Upper lobe of left lung (tissue), 6 donors: Measurements from ENCODE around the gene PNN. TPM values are rescaled to one million over a fixed set of nuclear protein-coding genes. Genes with fewer than 3 reads are reported as not detected.
"Not testable (repeated sequence)": the region's sequence is repeated elsewhere in the genome, so short reads cannot be mapped to it uniquely, and the experiment has no call there.

Experiments
- ATAC-seq, 2 donors: fragments of 200-7000 bp; cut with Tn5 transposase; one replicate each; pipeline ENCODE4 v1.9.1; 2022; ENCODE audit warnings: mild to moderate bottlenecking in 2 of 2, moderate library complexity in 2 of 2; ENCODE audit not compliant: low FRiP score in 2 of 2
- DNase-seq, 2 donors: peaks; one replicate each; pipeline ENCODE4 v3.0.0-alpha.2; 2019 to 2020
- H3K27ac ChIP-seq, 4 donors: fragments of 200-600 bp; sonication (generic); one replicate each; pipeline ENCODE4 v1.5.1; 2016 to 2019
- H3K27me3 ChIP-seq, 4 donors: fragments of 200-600 bp; sonication (generic); one replicate each; pipeline ENCODE4 v1.5.1; 2017 to 2019
- H3K36me3 ChIP-seq, 4 donors: fragments of 200-600 bp; sonication (generic); one replicate each; pipeline ENCODE4 v1.5.1; 2016 to 2019
- H3K4me1 ChIP-seq, 4 donors: fragments of 200-600 bp; sonication (generic); one replicate each; pipeline ENCODE4 v1.5.1; 2018 to 2019
- H3K4me3 ChIP-seq, 4 donors: fragments of 200-600 bp; sonication (generic); one replicate each; pipeline ENCODE4 v1.5.1; 2017 to 2019; ENCODE audit warnings: mild to moderate bottlenecking in 2 of 4, moderate library complexity in 1 of 4
- H3K9me3 ChIP-seq, 4 donors: fragments of 200-600 bp; sonication (generic); one replicate each; pipeline ENCODE4 v1.5.1; 2018 to 2019
- CTCF ChIP-seq, 6 experiments: fragments of 450-650 bp in 4 of 6; fragments of 200-600 bp in 2 of 6; sonication (generic) in 2 of 6; IDR thresholded peaks; one replicate each; pipeline ENCODE4 v1.5.1; 2016 to 2019; ENCODE audit warnings: antibody characterized with exemption in 6 of 6
- EP300 ChIP-seq, 4 donors: sonication (generic); formaldehyde crosslinking; IDR thresholded peaks; one replicate each; pipeline ENCODE4 v1.5.1; 2017; ENCODE audit warnings: antibody characterized with exemption in 4 of 4, control low read depth in 2 of 4
- POLR2A ChIP-seq, 4 donors: fragments of 450-650 bp; IDR thresholded peaks; one replicate each; pipeline ENCODE4 v1.5.1; 2016 to 2017; ENCODE audit warnings: antibody characterized with exemption in 4 of 4, mild to moderate bottlenecking in 2 of 4
- POLR2AphosphoS5 ChIP-seq, 2 donors: sonication (generic); formaldehyde crosslinking; IDR thresholded peaks; one replicate each; pipeline ENCODE4 v1.5.1; 2017; ENCODE audit warnings: antibody characterized with exemption in 2 of 2
- WGBS, 2 donors: methylation state at CpG; one replicate each; pipeline ENCODE4 v1.1.5; 2017 to 2018; 5-methylcytosine and 5-hydroxymethylcytosine counted together
- total RNA-seq, 6 donors: library from RNA; depleted of rRNA in 4 of 6; stranded (reverse); fragments of >200 nt in 4 of 6; gene quantifications; one replicate each; pipeline versions ENCODE4 v1.1.0 to v1.2.1, GENCODE V29; 2016 to 2021
- donor health status: DM: no; HTN: no; CAD: no; lungs with moderate emphysema.
- donor health status: DM: no; HTN: yes; CAD: no; lungs with severe emphysema.

PNN gene
- total RNA-seq, 6 donors from 2014 or later = 24.9 to 177 (median 46.7) TPM

DNA sequence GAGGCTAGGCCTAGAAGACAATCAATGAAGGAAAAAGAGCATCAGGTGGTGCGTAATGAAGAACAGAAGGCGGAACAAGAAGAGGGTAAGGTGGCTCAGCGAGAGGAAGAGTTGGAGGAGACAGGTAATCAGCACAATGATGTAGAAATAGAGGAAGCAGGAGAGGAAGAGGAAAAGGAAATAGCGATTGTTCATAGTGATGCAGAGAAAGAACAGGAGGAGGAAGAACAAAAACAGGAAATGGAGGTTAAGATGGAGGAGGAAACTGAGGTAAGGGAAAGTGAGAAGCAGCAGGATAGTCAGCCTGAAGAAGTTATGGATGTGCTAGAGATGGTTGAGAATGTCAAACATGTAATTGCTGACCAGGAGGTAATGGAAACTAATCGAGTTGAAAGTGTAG, 5.5 kb downstream of the PNN start:
- Histone ChIP-seq H3K27ac (no peak overlapping the region), H3K9me3 (no peaks in the 10 kb centered on the region), H3K36me3 (peaks cover 46 to 87% (median 75%) of the 10 kb centered on the region in 4 donors), H3K4me1 (peaks cover 12 to 20% (median 15%) of the 10 kb centered on the region in 4 donors), H3K4me3 (no peak overlapping the region), H3K27me3 (no peaks in the 10 kb centered on the region)
- no peak for ATAC-seq
- no peak for TF ChIP-seq POLR2A (IDR thresholded peaks at IDR 0.05)
- TF ChIP-seq EP300 (IDR thresholded peaks at IDR 0.05) = no peak
- TF ChIP-seq CTCF (IDR thresholded peaks at IDR 0.05) = no peak
- no peak for TF ChIP-seq POLR2AphosphoS5 (IDR thresholded peaks at IDR 0.05)
- no peak for DNase-seq
- 74 to 80% methylated on average over 5 of the region's 5 CpGs for WGBS, 2 donors

DNA sequence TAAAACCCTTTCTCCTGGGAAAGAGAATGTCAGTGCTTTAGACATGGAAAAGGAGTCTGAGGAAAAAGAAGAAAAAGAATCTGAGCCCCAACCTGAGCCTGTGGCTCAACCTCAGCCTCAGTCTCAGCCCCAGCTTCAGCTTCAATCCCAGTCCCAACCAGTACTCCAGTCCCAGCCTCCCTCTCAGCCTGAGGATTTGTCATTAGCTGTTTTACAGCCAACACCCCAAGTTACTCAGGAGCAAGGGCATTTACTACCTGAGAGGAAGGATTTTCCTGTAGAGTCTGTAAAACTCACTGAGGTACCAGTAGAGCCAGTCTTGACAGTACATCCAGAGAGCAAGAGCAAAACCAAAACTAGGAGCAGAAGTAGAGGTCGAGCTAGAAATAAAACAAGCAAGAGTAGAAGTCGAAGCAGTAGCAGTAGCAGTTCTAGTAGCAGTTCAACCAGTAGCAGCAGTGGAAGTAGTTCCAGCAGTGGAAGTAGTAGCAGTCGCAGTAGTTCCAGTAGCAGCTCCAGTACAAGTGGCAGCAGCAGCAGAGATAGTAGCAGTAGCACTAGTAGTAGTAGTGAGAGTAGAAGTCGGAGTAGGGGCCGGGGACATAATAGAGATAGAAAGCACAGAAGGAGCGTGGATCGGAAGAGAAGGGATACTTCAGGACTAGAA, 6.1 kb downstream of the PNN start:
- DNase-seq = no peak
- TF ChIP-seq EP300 (IDR thresholded peaks at IDR 0.05) (no peak), POLR2AphosphoS5 (IDR thresholded peaks at IDR 0.05) (no peak), CTCF (IDR thresholded peaks at IDR 0.05) (no peak), POLR2A (IDR thresholded peaks at IDR 0.05) (no peak)
- peaks cover 9 to 16% (median 11%) of the 10 kb centered on the region in 4 donors for H3K4me1 ChIP-seq
- H3K9me3 ChIP-seq = no peaks in the 10 kb centered on the region
- H3K4me3 ChIP-seq = no peak overlapping the region
- ATAC-seq = no peak
- no peak overlapping the region for H3K27ac ChIP-seq
- 94 to 97% methylated on average over 7 of the region's 7 CpGs for WGBS, 2 donors
- H3K36me3 ChIP-seq = peaks cover 46 to 87% (median 75%) of the 10 kb centered on the region in 4 donors
- H3K27me3 ChIP-seq = no peaks in the 10 kb centered on the region

- no peak overlapping the region for H3K4me3 ChIP-seq
- H3K4me1 ChIP-seq = peaks cover 4 to 11% (median 6%) of the 10 kb centered on the region in 4 donors
- H3K27me3 ChIP-seq = no peaks in the 10 kb centered on the region
- no peaks in the 10 kb centered on the region for H3K9me3 ChIP-seq
- WGBS, 2 donors = 86 to 92% methylated on average over 5 of the region's 5 CpGs
- TF ChIP-seq CTCF (IDR thresholded peaks at IDR 0.05) (no peak), POLR2A (IDR thresholded peaks at IDR 0.05) (no peak), EP300 (IDR thresholded peaks at IDR 0.05) (no peak), POLR2AphosphoS5 (IDR thresholded peaks at IDR 0.05) (no peak)
- no peak overlapping the region for H3K27ac ChIP-seq
- ATAC-seq = no peak
- DNase-seq = no peak
- H3K36me3 ChIP-seq = peaks cover 44 to 83% (median 74%) of the 10 kb centered on the region in 4 donors
Observed at GRCh38 chr14:39181693-39182047, 6.6 kb downstream of the PNN start.

DNA sequence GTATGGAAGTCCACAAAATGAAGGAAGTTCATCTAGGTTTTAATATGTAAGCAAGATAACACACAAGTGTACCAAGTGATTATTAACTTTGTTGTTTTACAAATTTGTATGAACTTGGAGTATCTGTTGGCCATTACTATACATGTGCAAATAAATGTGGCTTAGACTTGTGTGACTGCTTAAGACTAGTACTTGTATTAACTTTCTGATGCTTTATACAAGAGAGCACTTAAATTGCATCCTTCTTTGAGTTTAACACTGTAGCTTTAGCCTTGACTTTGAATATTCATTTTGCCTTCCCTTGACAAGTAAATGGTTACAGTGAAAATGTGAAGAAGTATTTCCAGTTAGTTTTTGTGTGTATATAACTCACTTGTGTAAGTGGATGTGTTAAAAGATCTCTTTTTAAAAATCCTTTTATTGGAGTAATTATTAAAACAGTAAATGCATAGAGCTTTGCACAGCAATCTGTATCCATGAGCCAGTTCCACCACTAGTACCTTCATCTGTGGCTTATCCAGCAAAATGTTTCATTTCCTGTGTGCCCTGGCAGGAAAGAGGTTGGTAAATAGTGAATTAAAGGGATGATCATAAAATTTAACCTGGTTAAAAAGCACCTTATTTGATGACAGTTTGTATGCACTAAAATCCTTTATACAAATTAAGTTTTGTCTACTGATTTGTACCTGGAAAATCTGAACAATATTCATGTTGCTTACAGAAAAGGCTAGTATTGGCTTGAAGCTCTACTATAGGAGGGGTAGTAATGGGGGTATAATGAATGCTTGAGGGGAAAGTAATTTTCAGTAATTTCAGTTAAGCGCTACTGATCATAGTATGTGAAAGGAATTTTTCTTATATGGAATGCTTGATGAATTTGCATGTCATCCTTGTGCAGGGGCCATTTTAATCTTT, 8.0 kb downstream of the PNN start:
- ATAC-seq = no peak
- 88 to 98% methylated on average over 1 of the region's 1 CpG for WGBS, 2 donors
- Histone ChIP-seq H3K27me3 (no peaks in the 10 kb centered on the region), H3K36me3 (peaks cover 35 to 73% (median 60%) of the 10 kb centered on the region in 4 donors), H3K27ac (no peak overlapping the region), H3K4me3 (no peak overlapping the region), H3K9me3 (no peaks in the 10 kb centered on the region), H3K4me1 (no peaks in the 10 kb centered on the region)
- no peak for DNase-seq
- no peak for TF ChIP-seq POLR2AphosphoS5 (IDR thresholded peaks at IDR 0.05)
- TF ChIP-seq POLR2A (IDR thresholded peaks at IDR 0.05) = no peak
- TF ChIP-seq CTCF (IDR thresholded peaks at IDR 0.05) = no peak
- TF ChIP-seq EP300 (IDR thresholded peaks at IDR 0.05) = no peak

- H3K4me1 ChIP-seq, ATAC-seq, H3K9me3 ChIP-seq, H3K4me3 ChIP-seq, H3K27ac ChIP-seq, DNase-seq, H3K27me3 ChIP-seq: not testable (repeated sequence)
- WGBS, 2 donors = 95 to 96% methylated on average over 5 of the region's 5 CpGs
- peaks cover 30 to 66% (median 54%) of the 10 kb centered on the region in 4 donors for H3K36me3 ChIP-seq
Observed at GRCh38 chr14:39183685-39184003, 8.6 kb downstream of the PNN start.
